ENCODE data around the gene KDELR3.

Gene KDELR3

GRCh38 chr22:38437416-38437815 lies 30.5 kb upstream of the KDELR3 start:
- H3K27ac ChIP-seq (ENCODE audit: insufficient read depth, low read length, poor library complexity, severe bottlenecking) = no peak overlapping the region
- H3K9me3 ChIP-seq (ENCODE audit: control insufficient read depth, low read length) = no peaks in the 10 kb centered on the region
- no peak overlapping the region for H3K4me3 ChIP-seq (ENCODE audit: insufficient read depth, low read depth, low read length, poor library complexity, severe bottlenecking)
- H3K4me1 ChIP-seq (ENCODE audit: control insufficient read depth, insufficient read depth, low read length, poor library complexity, severe bottlenecking) = no peaks in the 10 kb centered on the region
- DNase-seq = no peak
- H3K36me3 ChIP-seq (ENCODE audit: control insufficient read depth, insufficient read depth, low read length) = no peaks in the 10 kb centered on the region
- H3K27me3 ChIP-seq (replicated peaks; ENCODE audit: control insufficient read depth, insufficient read depth, low read length, poor library complexity, severe bottlenecking) = no peaks in the 10 kb centered on the region

- Histone ChIP-seq H3K4me3 (ENCODE audit: insufficient read depth, low read depth, low read length, poor library complexity, severe bottlenecking) (no peak overlapping the region), H3K27me3 (replicated peaks; ENCODE audit: control insufficient read depth, insufficient read depth, low read length, poor library complexity, severe bottlenecking) (no peaks in the 10 kb centered on the region), H3K4me1 (ENCODE audit: control insufficient read depth, insufficient read depth, low read length, poor library complexity, severe bottlenecking) (no peaks in the 10 kb centered on the region), H3K27ac (ENCODE audit: insufficient read depth, low read length, poor library complexity, severe bottlenecking) (no peak overlapping the region), H3K9me3 (ENCODE audit: control insufficient read depth, low read length) (no peaks in the 10 kb centered on the region), H3K36me3 (ENCODE audit: control insufficient read depth, insufficient read depth, low read length) (no peaks in the 10 kb centered on the region)
- no peak for DNase-seq
These were observed 27.0 kb upstream of the KDELR3 start for GRCh38 chr22:38440747-38441350.

GRCh38 chr22:38441620-38442287 lies 26.1 kb upstream of the KDELR3 start:
- no peak overlapping the region for H3K27ac ChIP-seq (ENCODE audit: insufficient read depth, low read length, poor library complexity, severe bottlenecking)
- no peaks in the 10 kb centered on the region for H3K9me3 ChIP-seq (ENCODE audit: control insufficient read depth, low read length)
- no peak overlapping the region for H3K4me3 ChIP-seq (ENCODE audit: insufficient read depth, low read depth, low read length, poor library complexity, severe bottlenecking)
- H3K36me3 ChIP-seq (ENCODE audit: control insufficient read depth, insufficient read depth, low read length) = no peaks in the 10 kb centered on the region
- no peak for DNase-seq
- no peaks in the 10 kb centered on the region for H3K4me1 ChIP-seq (ENCODE audit: control insufficient read depth, insufficient read depth, low read length, poor library complexity, severe bottlenecking)
- no peaks in the 10 kb centered on the region for H3K27me3 ChIP-seq (replicated peaks; ENCODE audit: control insufficient read depth, insufficient read depth, low read length, poor library complexity, severe bottlenecking)

DNA sequence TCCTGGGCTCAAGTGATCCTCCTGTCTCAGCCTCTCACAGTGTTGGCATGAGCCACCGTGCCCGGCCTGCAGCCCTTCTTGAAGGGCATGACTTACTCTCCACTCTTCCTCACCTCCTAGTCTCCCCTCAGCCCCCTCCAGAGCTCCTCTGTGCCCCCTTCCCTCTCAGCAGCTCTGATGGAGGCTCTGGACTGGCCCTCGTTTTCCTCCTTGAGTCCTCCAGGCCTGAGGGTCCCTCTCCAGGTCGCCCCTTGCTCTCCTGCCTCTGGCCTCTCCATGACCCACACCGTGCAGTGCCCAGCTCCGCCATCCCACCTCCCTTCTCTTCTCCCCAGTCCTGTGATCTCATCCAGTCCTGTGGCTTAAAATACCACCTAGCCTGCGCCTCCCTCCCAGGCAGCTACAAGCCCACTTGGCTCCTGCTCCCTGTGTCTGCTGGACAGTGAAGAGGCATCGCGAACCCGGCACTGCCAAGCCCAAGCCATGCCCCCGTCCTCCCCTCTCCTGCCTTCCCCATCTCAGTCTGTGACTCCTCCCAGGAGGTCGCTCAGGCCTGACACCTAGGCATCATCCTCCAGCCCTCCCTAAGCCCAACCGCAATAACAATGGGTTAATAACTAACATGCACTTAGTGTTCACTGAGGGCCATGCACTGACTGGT lies 24.8 kb upstream of the KDELR3 start:
- no peaks in the 10 kb centered on the region for H3K27me3 ChIP-seq (replicated peaks; ENCODE audit: control insufficient read depth, insufficient read depth, low read length, poor library complexity, severe bottlenecking)
- no peaks in the 10 kb centered on the region for H3K9me3 ChIP-seq (ENCODE audit: control insufficient read depth, low read length)
- H3K36me3 ChIP-seq (ENCODE audit: control insufficient read depth, insufficient read depth, low read length) = no peaks in the 10 kb centered on the region
- DNase-seq = no peak
- H3K4me1 ChIP-seq (ENCODE audit: control insufficient read depth, insufficient read depth, low read length, poor library complexity, severe bottlenecking) = no peaks in the 10 kb centered on the region
- no peak overlapping the region for H3K4me3 ChIP-seq (ENCODE audit: insufficient read depth, low read depth, low read length, poor library complexity, severe bottlenecking)
- no peak overlapping the region for H3K27ac ChIP-seq (ENCODE audit: insufficient read depth, low read length, poor library complexity, severe bottlenecking)

DNA sequence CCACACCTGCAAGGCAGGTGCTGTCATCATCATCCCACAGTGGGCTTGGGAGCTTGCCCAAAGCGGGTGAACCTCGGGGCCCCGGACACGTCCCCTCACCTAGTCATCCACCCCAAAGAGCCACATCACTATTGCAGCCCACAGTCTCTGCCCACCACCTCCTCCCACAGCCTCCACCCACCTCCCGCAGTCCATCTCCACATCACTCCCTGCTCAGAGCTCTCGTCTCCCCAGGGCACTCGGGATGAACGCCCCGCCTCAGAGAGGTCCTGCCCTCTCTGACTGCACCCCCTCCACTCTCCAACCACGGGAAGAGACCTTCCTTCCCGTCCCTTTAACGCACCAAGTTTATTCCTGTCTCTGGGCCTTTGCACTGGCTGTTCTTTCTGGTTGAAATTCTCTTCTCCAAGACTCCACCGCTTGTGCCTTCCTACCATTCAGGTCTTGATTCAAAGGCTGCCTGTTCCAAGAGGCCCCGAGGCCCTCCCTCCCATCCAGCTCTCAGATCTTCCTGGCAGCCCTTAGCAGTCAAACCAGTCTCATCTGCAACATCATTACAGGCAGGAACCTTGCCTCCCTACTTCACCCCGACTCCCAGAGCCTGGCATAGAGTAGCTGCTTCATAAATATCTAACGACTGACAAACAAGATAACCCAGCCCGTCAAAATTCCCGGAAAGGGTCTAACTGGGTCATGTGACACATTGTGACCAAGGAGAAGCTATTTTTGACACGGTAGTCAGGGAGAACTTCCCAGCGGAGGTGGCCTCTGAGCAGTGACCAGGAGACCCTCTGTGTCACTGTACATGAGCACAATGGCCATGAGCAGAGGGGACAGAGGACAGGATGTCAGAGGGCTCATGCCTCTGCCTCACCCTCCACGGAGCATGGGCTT lies 24.0 kb upstream of the KDELR3 start:
- no peak for DNase-seq
- H3K27me3 ChIP-seq (replicated peaks; ENCODE audit: control insufficient read depth, insufficient read depth, low read length, poor library complexity, severe bottlenecking) = no peaks in the 10 kb centered on the region
- no peaks in the 10 kb centered on the region for H3K9me3 ChIP-seq (ENCODE audit: control insufficient read depth, low read length)
- no peak overlapping the region for H3K27ac ChIP-seq (ENCODE audit: insufficient read depth, low read length, poor library complexity, severe bottlenecking)
- no peaks in the 10 kb centered on the region for H3K4me1 ChIP-seq (ENCODE audit: control insufficient read depth, insufficient read depth, low read length, poor library complexity, severe bottlenecking)
- no peak overlapping the region for H3K4me3 ChIP-seq (ENCODE audit: insufficient read depth, low read depth, low read length, poor library complexity, severe bottlenecking)
- no peaks in the 10 kb centered on the region for H3K36me3 ChIP-seq (ENCODE audit: control insufficient read depth, insufficient read depth, low read length)

DNA sequence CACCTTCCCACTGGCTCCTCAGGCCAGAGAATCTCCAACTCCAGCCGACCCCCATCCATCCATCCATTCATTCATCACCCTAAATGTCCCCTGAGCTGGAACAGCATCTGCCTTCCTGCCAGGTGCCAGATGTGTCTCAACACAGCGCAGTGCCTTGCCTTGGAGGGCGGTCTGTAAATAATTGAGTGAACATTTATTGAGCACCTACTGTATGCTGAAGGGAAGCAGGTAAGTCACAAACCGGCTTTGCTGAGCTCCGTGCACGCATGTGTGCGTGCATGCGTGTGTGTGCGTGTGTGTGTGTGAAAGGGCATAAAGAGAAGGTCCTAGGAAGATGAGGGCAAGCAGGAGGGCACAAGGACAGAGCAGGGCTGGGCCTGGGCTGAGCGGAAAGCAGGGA lies 23.1 kb upstream of the KDELR3 start:
- Histone ChIP-seq H3K4me1 (ENCODE audit: control insufficient read depth, insufficient read depth, low read length, poor library complexity, severe bottlenecking) (no peaks in the 10 kb centered on the region), H3K36me3 (ENCODE audit: control insufficient read depth, insufficient read depth, low read length) (no peaks in the 10 kb centered on the region), H3K4me3 (ENCODE audit: insufficient read depth, low read depth, low read length, poor library complexity, severe bottlenecking) (no peak overlapping the region), H3K9me3 (ENCODE audit: control insufficient read depth, low read length) (no peaks in the 10 kb centered on the region), H3K27me3 (replicated peaks; ENCODE audit: control insufficient read depth, insufficient read depth, low read length, poor library complexity, severe bottlenecking) (no peaks in the 10 kb centered on the region), H3K27ac (ENCODE audit: insufficient read depth, low read length, poor library complexity, severe bottlenecking) (no peak overlapping the region)
- DNase-seq = no peak

DNA sequence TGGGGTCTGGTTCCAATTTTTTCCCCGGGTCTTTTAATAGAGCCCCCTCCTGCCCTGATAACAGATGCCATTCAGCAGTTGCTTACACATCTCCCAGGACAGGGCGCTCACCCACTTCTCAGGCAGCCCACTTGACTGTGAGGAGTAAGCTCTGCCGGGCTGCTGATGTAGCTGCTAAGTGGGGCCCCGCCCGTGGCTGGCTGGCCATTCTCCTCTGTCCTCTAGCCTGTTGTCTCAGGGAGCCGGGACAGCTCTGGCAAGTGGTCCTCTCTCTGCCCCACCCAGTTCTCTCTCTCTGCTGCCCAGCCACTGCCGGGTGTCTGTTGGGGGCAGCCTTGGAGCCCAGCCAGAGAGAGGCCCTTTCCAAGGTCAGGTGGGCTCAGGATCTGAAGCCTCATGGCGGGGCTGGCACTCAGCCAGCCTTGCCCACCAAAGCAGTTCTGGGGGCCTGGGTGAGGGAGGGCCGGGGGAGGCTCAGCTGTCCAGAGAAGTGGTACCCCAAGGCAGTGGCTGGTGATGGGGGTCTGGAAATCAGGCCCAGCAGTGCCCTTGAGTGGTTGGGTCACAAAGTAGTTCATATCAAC lies 21.8 kb upstream of the KDELR3 start:
- Histone ChIP-seq H3K4me1 (ENCODE audit: control insufficient read depth, insufficient read depth, low read length, poor library complexity, severe bottlenecking) (no peaks in the 10 kb centered on the region), H3K27ac (ENCODE audit: insufficient read depth, low read length, poor library complexity, severe bottlenecking) (no peak overlapping the region), H3K4me3 (ENCODE audit: insufficient read depth, low read depth, low read length, poor library complexity, severe bottlenecking) (no peak overlapping the region), H3K9me3 (ENCODE audit: control insufficient read depth, low read length) (no peaks in the 10 kb centered on the region), H3K36me3 (ENCODE audit: control insufficient read depth, insufficient read depth, low read length) (no peaks in the 10 kb centered on the region), H3K27me3 (replicated peaks; ENCODE audit: control insufficient read depth, insufficient read depth, low read length, poor library complexity, severe bottlenecking) (peaks cover under 1% of the 10 kb centered on the region)
- DNase-seq = no peak

DNA sequence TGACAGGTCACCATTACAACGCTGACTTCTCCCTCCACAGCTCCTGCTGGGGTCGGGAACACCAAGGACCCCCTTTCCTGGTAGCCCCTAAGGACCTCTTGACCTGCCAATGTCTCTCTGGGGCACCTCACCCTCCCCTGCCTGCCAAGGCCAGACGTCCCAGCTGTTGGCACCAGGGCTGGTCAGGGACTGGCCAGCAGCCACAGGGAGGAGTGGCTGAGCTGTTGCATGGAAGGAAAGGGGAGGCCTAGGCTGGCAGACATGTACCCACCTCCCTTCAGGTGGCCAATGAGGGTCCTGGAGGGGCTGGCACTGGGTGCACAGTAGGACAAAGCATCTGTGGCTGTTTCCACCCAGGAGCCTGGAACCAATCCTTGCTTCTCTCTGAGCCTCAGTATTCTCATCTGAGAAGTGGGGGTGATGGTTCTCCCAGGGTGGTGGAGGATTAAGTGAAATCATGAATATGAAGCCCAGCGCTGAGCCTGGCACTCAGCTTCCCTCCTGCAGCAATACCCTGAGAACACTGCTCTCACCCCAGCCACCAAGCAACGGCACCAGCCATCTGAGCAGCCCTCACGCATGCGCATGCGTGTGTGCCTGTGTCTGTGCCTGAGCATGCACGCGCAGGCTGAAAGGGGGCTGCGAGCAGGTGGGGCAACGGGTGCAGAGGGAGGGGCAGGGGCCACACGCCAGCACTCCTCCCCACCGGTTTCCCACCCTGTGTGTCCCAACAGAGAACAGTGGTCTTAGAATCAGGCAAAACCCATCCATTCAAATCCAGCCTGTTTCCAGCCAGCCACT lies 18.8 kb upstream of the KDELR3 start:
- H3K27ac ChIP-seq (ENCODE audit: insufficient read depth, low read length, poor library complexity, severe bottlenecking) = no peak overlapping the region
- no peak overlapping the region for H3K4me3 ChIP-seq (ENCODE audit: insufficient read depth, low read depth, low read length, poor library complexity, severe bottlenecking)
- DNase-seq = no peak
- H3K9me3 ChIP-seq (ENCODE audit: control insufficient read depth, low read length) = no peaks in the 10 kb centered on the region
- peaks cover 20% of the 10 kb centered on the region for H3K27me3 ChIP-seq (replicated peaks; ENCODE audit: control insufficient read depth, insufficient read depth, low read length, poor library complexity, severe bottlenecking)
- H3K4me1 ChIP-seq (ENCODE audit: control insufficient read depth, insufficient read depth, low read length, poor library complexity, severe bottlenecking) = peaks cover 2% of the 10 kb centered on the region
- H3K36me3 ChIP-seq (ENCODE audit: control insufficient read depth, insufficient read depth, low read length) = no peaks in the 10 kb centered on the region

- H3K4me3 ChIP-seq (ENCODE audit: insufficient read depth, low read depth, low read length, poor library complexity, severe bottlenecking) = no peak overlapping the region
- H3K27ac ChIP-seq (ENCODE audit: insufficient read depth, low read length, poor library complexity, severe bottlenecking) = no peak overlapping the region
- H3K27me3 ChIP-seq (replicated peaks; ENCODE audit: control insufficient read depth, insufficient read depth, low read length, poor library complexity, severe bottlenecking) = peaks cover 26% of the 10 kb centered on the region
- peaks cover 6% of the 10 kb centered on the region for H3K4me1 ChIP-seq (ENCODE audit: control insufficient read depth, insufficient read depth, low read length, poor library complexity, severe bottlenecking)
- no peaks in the 10 kb centered on the region for H3K36me3 ChIP-seq (ENCODE audit: control insufficient read depth, insufficient read depth, low read length)
- no peak for DNase-seq
- no peaks in the 10 kb centered on the region for H3K9me3 ChIP-seq (ENCODE audit: control insufficient read depth, low read length)
These were observed 18.1 kb upstream of the KDELR3 start for GRCh38 chr22:38449776-38450175.
